GM12892 (cell line): Measurements from ENCODE around the gene NDUFA9.

Source experiments
- POLR2A ChIP-seq: IDR thresholded peaks from 2 replicates; pipeline ENCODE4 v1.6.1; 2011; ENCODE audit warnings: low read depth, low read length, control low read depth
- POLR2AphosphoS5 ChIP-seq: IDR thresholded peaks from 2 replicates; pipeline ENCODE4 v1.6.1; 2011; ENCODE audit warnings: low read depth, low read length, control low read depth

DNA sequence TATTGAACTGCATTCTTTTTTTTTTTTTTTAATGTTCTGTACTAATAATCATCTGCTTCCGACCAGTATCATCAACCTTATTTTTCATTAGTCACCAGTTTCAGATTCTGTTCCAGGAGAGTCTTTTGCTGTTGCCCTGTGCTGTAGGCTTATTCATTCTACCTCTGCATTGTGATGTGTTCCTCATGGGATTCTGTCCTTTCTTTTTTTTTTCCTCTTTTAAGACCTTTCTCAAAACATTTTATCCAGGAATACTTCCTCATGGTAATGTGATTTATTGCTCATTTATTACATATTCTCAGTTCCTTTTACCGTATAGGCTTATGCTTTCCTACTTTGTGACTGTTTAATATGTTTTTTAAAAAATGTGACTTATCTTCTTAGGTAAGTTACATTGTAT, 4.8 kb downstream of the NDUFA9 start:
- TF ChIP-seq POLR2AphosphoS5, result no peak
- no peak for TF ChIP-seq POLR2A
